ENCODE results near the gene CBY1. TPM values are rescaled to one million over a fixed set of nuclear protein-coding genes. Genes with fewer than 3 reads are reported as not detected.

CBY1 gene
- total RNA-seq, 1 experiment from 2014 or later = 12.9 TPM

GRCh38 chr22:38720350-38720749, 63.9 kb downstream of the CBY1 start:
- Histone ChIP-seq H3F3A (ENCODE audit: low read length, unreplicated experiment) (no peaks in the 10 kb centered on the region), H3K79me2 (ENCODE audit: low read length) (peaks cover 17% of the 10 kb centered on the region), H3K4me3 (ENCODE audit: low read length) (no peak overlapping the region), H3K9me2 (replicated peaks; ENCODE audit: low read length) (no peaks in the 10 kb centered on the region), H3K27ac (ENCODE audit: low read length) (no peak overlapping the region), H2AFZ (ENCODE audit: low read length) (no peak overlapping the region), H3K27me3 (ENCODE audit: low read length) (no peaks in the 10 kb centered on the region), H3K36me3 (ENCODE audit: low read depth, low read length) (peaks cover 23% of the 10 kb centered on the region), H4K20me1 (ENCODE audit: low read length) (no peaks in the 10 kb centered on the region), H3K4me1 (ENCODE audit: insufficient read depth, low read length) (peaks cover 22% of the 10 kb centered on the region), H3K9me3 (ENCODE audit: low read length) (no peaks in the 10 kb centered on the region), H3K4me2 (ENCODE audit: low read length) (no peak overlapping the region), H3K9ac (ENCODE audit: low read length) (no peak overlapping the region)
- ChIA-PET POLR2A (ENCODE audit: unreplicated experiment) (no interaction called here), CTCF (no interaction called here)
- ATAC-seq (no peak), DNase-seq (peak; percentile 23)
- BruUV-seq (replicated peaks) = no TSS peak
- intact Hi-C loops (cut with micrococcal nuclease) = no loop called here
- TF ChIP-seq CTCF (conservative IDR thresholded peaks at IDR 0.05; ENCODE audit: low read depth, low read length) (no peak), EZH2phosphoT487 (IDR thresholded peaks at IDR 0.05; ENCODE audit: borderline replicate concordance, low read length) (no peak), EZH2 (IDR thresholded peaks at IDR 0.05; ENCODE audit: low read length, unreplicated experiment) (no peak)

- Histone ChIP-seq H2AFZ (ENCODE audit: low read length) (no peak overlapping the region), H3K4me3 (ENCODE audit: low read length) (no peak overlapping the region), H3K27ac (ENCODE audit: low read length) (no peak overlapping the region), H3K27me3 (ENCODE audit: low read length) (no peaks in the 10 kb centered on the region), H4K20me1 (ENCODE audit: low read length) (no peaks in the 10 kb centered on the region), H3K4me1 (ENCODE audit: insufficient read depth, low read length) (peaks cover 22% of the 10 kb centered on the region), H3K79me2 (ENCODE audit: low read length) (peaks cover 11% of the 10 kb centered on the region), H3K9ac (ENCODE audit: low read length) (no peak overlapping the region), H3F3A (ENCODE audit: low read length, unreplicated experiment) (no peaks in the 10 kb centered on the region), H3K9me3 (ENCODE audit: low read length) (no peaks in the 10 kb centered on the region), H3K4me2 (ENCODE audit: low read length) (no peak overlapping the region), H3K36me3 (ENCODE audit: low read depth, low read length) (peaks cover 24% of the 10 kb centered on the region), H3K9me2 (replicated peaks; ENCODE audit: low read length) (no peaks in the 10 kb centered on the region)
- BruUV-seq (replicated peaks) = no TSS peak
- POLR2A ChIA-PET (ENCODE audit: unreplicated experiment) = no interaction called here
- ATAC-seq = no peak
- DNase-seq = no peak
- intact Hi-C loops (cut with micrococcal nuclease) = no loop called here
- TF ChIP-seq EZH2phosphoT487 (IDR thresholded peaks at IDR 0.05; ENCODE audit: borderline replicate concordance, low read length) (no peak), CTCF (conservative IDR thresholded peaks at IDR 0.05; ENCODE audit: low read depth, low read length) (no peak), EZH2 (IDR thresholded peaks at IDR 0.05; ENCODE audit: low read length, unreplicated experiment) (no peak)
- CTCF ChIA-PET = no interaction called here
These were observed 65.1 kb downstream of the CBY1 start for GRCh38 chr22:38721551-38721950.

Other genes with a start within 250 kb of the CBY1 start
- gene KCNJ4, start 201.4 kb upstream of the CBY1 start, total RNA-seq (2014; rRNA removed) = not detected in 2 replicates
- 17.7 and 22.6 TPM in 2 replicates for gene KDELR3, start 188.5 kb upstream of the CBY1 start, total RNA-seq (2014; rRNA removed)
- 333 and 512 TPM in 2 replicates for gene DDX17, start 150.3 kb upstream of the CBY1 start, total RNA-seq (2014; rRNA removed)
- not detected in 2 replicates for gene DMC1, start 86.5 kb upstream of the CBY1 start, total RNA-seq (2014; rRNA removed)
- gene FAM227A, start 246 bp upstream of the CBY1 start, total RNA-seq (2014; rRNA removed) = 1.2 and 2.2 TPM in 2 replicates
- gene TOMM22, start 25.3 kb downstream of the CBY1 start, total RNA-seq (2014; rRNA removed) = 68.7 and 82.3 TPM in 2 replicates
- gene JOSD1, start 44.3 kb downstream of the CBY1 start, total RNA-seq (2014; rRNA removed) = 37.5 and 40.3 TPM in 2 replicates
- 28.2 and 29.6 TPM in 2 replicates for gene GTPBP1, start 49.3 kb downstream of the CBY1 start, total RNA-seq (2014; rRNA removed)
- gene SUN2, start 99.4 kb downstream of the CBY1 start, total RNA-seq (2014; rRNA removed) = 54.0 and 55.5 TPM in 2 replicates
- gene DNAL4, start 137.5 kb downstream of the CBY1 start, total RNA-seq (2014; rRNA removed) = 22.5 and 24.5 TPM in 2 replicates
- gene NPTXR, start 187.4 kb downstream of the CBY1 start, total RNA-seq (2014; rRNA removed) = 2.8 and 3.5 TPM in 2 replicates
- gene CBX6, start 215.6 kb downstream of the CBY1 start, total RNA-seq (2014; rRNA removed) = 37.5 and 50.1 TPM in 2 replicates

Measured in PC-3 (cell line).